ENCODE measurements around the gene FBXO21. TPM values are rescaled to one million over a fixed set of nuclear protein-coding genes. Genes with fewer than 3 reads are reported as not detected.
"Not testable (repeated sequence)": the region's sequence is repeated elsewhere in the genome, so short reads cannot be mapped to it uniquely, and the experiment has no call there.

Gene FBXO21
- total RNA-seq, 5 donors from 2014 or later (not counting 1 experiment from before 2014, with no cell fraction given) = 47.7 to 58.1 (median 54.2) TPM

- H3K4me1 Mint-ChIP-seq = peaks cover 41 to 44% (median 42%) of the 10 kb centered on the region in 3 donors
Measured at GRCh38 chr12:117188121-117188665, 2.1 kb downstream of the FBXO21 start.

GRCh38 chr12:117187421-117187820 lies 2.8 kb downstream of the FBXO21 start:
- no CpG with 5 or more reads among the region's 4 CpGs for WGBS (ENCODE audit: insufficient coverage)
- H3K4me3 ChIP-seq (ENCODE audit: control insufficient read depth in 1 of 2, extremely low read depth in 1 of 2, low read length in 1 of 2) = no peak overlapping the region
- peaks cover 14 to 19% of the 10 kb centered on the region in 2 experiments for H3K4me1 ChIP-seq (ENCODE audit: control insufficient read depth in 1 of 2, extremely low read depth in 1 of 2, insufficient read depth in 2 of 2, low read length in 2 of 2)
- H3K27me3 ChIP-seq (replicated peaks in 1 of 2; ENCODE audit: control insufficient read depth in 2 of 2, extremely low read depth in 1 of 2, insufficient read depth in 2 of 2, low read length in 1 of 2) = peaks cover 0 to 3% of the 10 kb centered on the region in 2 experiments
- H3K27me3 Mint-ChIP-seq = no peaks in the 10 kb centered on the region
- H3K4me3 Mint-ChIP-seq = no peak overlapping the region
- CTCF ChIA-PET = interaction anchor here in 1 of 2 donors (0.7 kb wide), 1 partner anchor 1269 kb away, joined by 6 read pairs; no protein-coding TSS in a partner anchor
- no peak for DNase-seq
- H3K36me3 Mint-ChIP-seq = peaks cover 27% of the 10 kb centered on the region
- H3K27ac Mint-ChIP-seq = no peak overlapping the region
- peaks cover 0 to 39% of the 10 kb centered on the region in 2 donors for H3K36me3 ChIP-seq (ENCODE audit: control insufficient read depth in 2 of 2, extremely low read depth in 1 of 2, insufficient read depth in 1 of 2, low read length in 1 of 2)
- ATAC-seq (replicated peaks in 1 of 4) = no peak
- peaks cover 41 to 44% (median 42%) of the 10 kb centered on the region in 3 donors for H3K4me1 Mint-ChIP-seq
- H3K9me3 ChIP-seq = no peaks in the 10 kb centered on the region
- H3K27ac ChIP-seq (ENCODE audit: low read length) = no peak overlapping the region
- POLR2A ChIA-PET = interaction anchor here in 1 of 2 donors (0.7 kb wide), 1 partner anchor 11 kb away, joined by 3 read pairs; no protein-coding TSS in a partner anchor
- H3K9me3 Mint-ChIP-seq = no peaks in the 10 kb centered on the region

More at GRCh38 chr12:117188121-117188665, 2.1 kb downstream of the FBXO21 start:
- ATAC-seq (replicated peaks in 1 of 4) (no peak), DNase-seq (no peak)
- H3K36me3 Mint-ChIP-seq = peaks cover 27% of the 10 kb centered on the region
- ChIA-PET POLR2A (interaction anchor here in 1 of 2 donors (0.7 kb wide), 1 partner anchor 12 kb away, joined by 3 read pairs; no protein-coding TSS in a partner anchor), CTCF (interaction anchor here in 1 of 2 donors (0.7 kb wide), 2 partner anchors 12 to 73 kb away, joined by 3 read pairs; no protein-coding TSS in a partner anchor)
- no peak overlapping the region for H3K4me3 ChIP-seq (ENCODE audit: control insufficient read depth in 1 of 2, extremely low read depth in 1 of 2, low read length in 1 of 2)
- H3K27me3 ChIP-seq (replicated peaks in 1 of 2; ENCODE audit: control insufficient read depth in 2 of 2, extremely low read depth in 1 of 2, insufficient read depth in 2 of 2, low read length in 1 of 2) = peaks cover 0 to 3% of the 10 kb centered on the region in 2 experiments
- H3K27ac Mint-ChIP-seq = peak overlapping the region in 1 of 2 donors; percentile 6
- H3K27me3 Mint-ChIP-seq = no peaks in the 10 kb centered on the region
- H3K36me3 ChIP-seq (ENCODE audit: control insufficient read depth in 2 of 2, extremely low read depth in 1 of 2, insufficient read depth in 1 of 2, low read length in 1 of 2) = peaks cover 0 to 32% of the 10 kb centered on the region in 2 donors
- H3K9me3 ChIP-seq = no peaks in the 10 kb centered on the region
- WGBS (ENCODE audit: insufficient coverage) = 100% methylated on average over 5 of the region's 12 CpGs
- no peaks in the 10 kb centered on the region for H3K9me3 Mint-ChIP-seq
- H3K4me3 Mint-ChIP-seq = peak overlapping the region; percentile 91 to 95 (median 91)
- H3K27ac ChIP-seq (ENCODE audit: low read length) = no peak overlapping the region
- H3K4me1 ChIP-seq (ENCODE audit: control insufficient read depth in 1 of 2, extremely low read depth in 1 of 2, insufficient read depth in 2 of 2, low read length in 2 of 2) = peaks cover 14 to 19% of the 10 kb centered on the region in 2 experiments

DNA sequence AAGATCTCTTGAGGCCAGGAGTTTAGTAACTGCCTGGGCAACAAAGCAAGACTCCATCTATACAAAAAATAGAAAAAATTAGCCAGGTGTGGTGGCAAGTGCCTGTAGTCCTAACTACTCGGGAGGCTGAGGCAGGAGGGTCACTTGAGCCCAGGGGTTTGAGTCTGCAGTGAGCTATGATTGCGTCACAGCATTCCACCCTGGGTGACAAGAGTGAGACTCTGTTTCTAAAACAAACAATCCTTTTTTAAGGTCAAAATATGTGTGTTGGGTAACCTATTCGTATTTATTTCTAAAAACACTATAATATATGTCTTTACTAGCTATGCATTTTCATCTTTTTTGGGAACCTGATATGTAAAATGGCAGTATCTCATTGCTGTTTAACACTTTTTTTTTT lies 7.4 kb downstream of the FBXO21 start:
- ChIA-PET POLR2A (interaction anchor here (0.5 to 0.6 kb wide), 2 partner anchors 11 to 365 kb away, joined by 3 to 4 read pairs; no protein-coding TSS in a partner anchor), CTCF (interaction anchor here in 1 of 2 donors (0.7 kb wide), 1 partner anchor 155 kb away, joined by 3 read pairs; no protein-coding TSS in a partner anchor)
- no peak overlapping the region for H3K27ac Mint-ChIP-seq
- ATAC-seq (replicated peaks in 1 of 4) (no peak), DNase-seq (no peak)
- peaks cover 29 to 36% (median 31%) of the 10 kb centered on the region in 3 donors for H3K4me1 Mint-ChIP-seq
- H3K9me3 ChIP-seq = no peaks in the 10 kb centered on the region
- H3K4me3 Mint-ChIP-seq = no peak overlapping the region
- peaks cover 0 to 2% (median 0%) of the 10 kb centered on the region in 3 donors for H3K9me3 Mint-ChIP-seq
- WGBS (ENCODE audit: insufficient coverage) = no CpG with 5 or more reads among the region's 3 CpGs
- no peak overlapping the region for H3K4me3 ChIP-seq (ENCODE audit: control insufficient read depth in 1 of 2, extremely low read depth in 1 of 2, low read length in 1 of 2)
- no peak overlapping the region for H3K27ac ChIP-seq (ENCODE audit: low read length)
- peaks cover 65% of the 10 kb centered on the region for H3K36me3 Mint-ChIP-seq
- peaks cover 0 to 78% of the 10 kb centered on the region in 2 donors for H3K36me3 ChIP-seq (ENCODE audit: control insufficient read depth in 2 of 2, extremely low read depth in 1 of 2, insufficient read depth in 1 of 2, low read length in 1 of 2)
- no peaks in the 10 kb centered on the region for H3K27me3 Mint-ChIP-seq
- no peaks in the 10 kb centered on the region for H3K4me1 ChIP-seq (ENCODE audit: control insufficient read depth in 1 of 2, extremely low read depth in 1 of 2, insufficient read depth in 2 of 2, low read length in 2 of 2)
- no peaks in the 10 kb centered on the region for H3K27me3 ChIP-seq (replicated peaks in 1 of 2; ENCODE audit: control insufficient read depth in 2 of 2, extremely low read depth in 1 of 2, insufficient read depth in 2 of 2, low read length in 1 of 2)

- POLR2A ChIA-PET, H3K27me3 Mint-ChIP-seq: not testable (repeated sequence)
- peaks cover 0 to 80% of the 10 kb centered on the region in 2 donors for H3K36me3 ChIP-seq (ENCODE audit: control insufficient read depth in 2 of 2, extremely low read depth in 1 of 2, insufficient read depth in 1 of 2, low read length in 1 of 2)
Measured at GRCh38 chr12:117181468-117181843, 8.8 kb downstream of the FBXO21 start.

DNA sequence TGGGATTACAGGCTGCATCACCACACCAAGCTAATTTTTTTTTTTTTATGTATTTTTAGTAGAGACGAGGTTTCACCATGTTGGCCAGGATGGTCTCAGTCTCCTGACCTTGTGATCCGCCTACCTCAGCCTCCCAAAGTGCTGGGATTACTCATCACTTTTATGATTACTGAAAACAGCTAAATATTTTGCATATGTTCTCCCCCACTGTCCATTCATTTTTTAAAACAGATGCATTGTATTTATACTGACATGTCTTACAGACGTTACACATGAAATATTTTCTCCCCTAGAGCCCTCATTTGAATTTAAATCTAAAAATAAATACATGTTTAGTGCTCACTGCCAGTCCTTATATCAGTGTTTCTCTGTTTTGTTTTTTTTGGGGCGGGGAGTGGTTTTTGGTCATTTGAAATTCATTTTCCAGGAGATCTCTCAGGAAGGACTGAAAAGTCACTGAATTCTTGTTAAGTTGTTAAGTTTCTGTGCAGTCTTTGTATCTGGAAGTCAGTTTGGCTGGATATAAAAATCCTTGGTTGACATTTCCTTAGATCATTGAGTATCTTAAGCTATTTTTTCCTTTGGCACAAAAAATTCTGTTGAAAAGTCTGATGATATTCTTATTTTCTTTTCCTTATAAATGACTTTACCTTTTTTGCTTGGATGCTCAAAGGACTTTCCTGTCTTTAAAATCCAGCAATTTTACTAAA lies 9.4 kb downstream of the FBXO21 start:
- CTCF ChIA-PET = no interaction called here
- 100% methylated on average over 1 of the region's 4 CpGs for WGBS (ENCODE audit: insufficient coverage)

More at GRCh38 chr12:117181468-117181843, 8.8 kb downstream of the FBXO21 start:
- H3K9me3 ChIP-seq; DNase-seq; ATAC-seq (replicated peaks in 1 of 4); H3K4me1 ChIP-seq (ENCODE audit: control insufficient read depth in 1 of 2, extremely low read depth in 1 of 2, insufficient read depth in 2 of 2, low read length in 2 of 2); H3K9me3 Mint-ChIP-seq; H3K4me3 Mint-ChIP-seq; H3K27me3 ChIP-seq (replicated peaks in 1 of 2; ENCODE audit: control insufficient read depth in 2 of 2, extremely low read depth in 1 of 2, insufficient read depth in 2 of 2, low read length in 1 of 2); H3K27ac ChIP-seq (ENCODE audit: low read length); H3K27ac Mint-ChIP-seq; H3K4me3 ChIP-seq (ENCODE audit: control insufficient read depth in 1 of 2, extremely low read depth in 1 of 2, low read length in 1 of 2): not testable (repeated sequence)
- Mint-ChIP-seq H3K4me1 (peaks cover 24 to 30% (median 29%) of the 10 kb centered on the region in 3 donors), H3K36me3 (peaks cover 67% of the 10 kb centered on the region)
- CTCF ChIA-PET = interaction anchor here in 1 of 2 donors (0.6 kb wide), 1 partner anchor 141 kb away, joined by 4 read pairs; no protein-coding TSS in a partner anchor
- WGBS (ENCODE audit: insufficient coverage) = 97% methylated on average over 5 of the region's 8 CpGs

GRCh38 chr12:117178745-117179144 lies 11.5 kb downstream of the FBXO21 start:
- H3K27me3 Mint-ChIP-seq = no peaks in the 10 kb centered on the region
- no peak overlapping the region for H3K4me3 Mint-ChIP-seq

More for the DNA sequence above, 9.4 kb downstream of the FBXO21 start:
- Mint-ChIP-seq H3K27ac (no peak overlapping the region), H3K4me1 (peaks cover 29 to 32% (median 32%) of the 10 kb centered on the region in 3 donors), H3K27me3 (no peaks in the 10 kb centered on the region), H3K36me3 (peaks cover 69% of the 10 kb centered on the region), H3K4me3 (no peak overlapping the region), H3K9me3 (peaks cover 0 to 2% (median 0%) of the 10 kb centered on the region in 3 donors)
- no peak overlapping the region for H3K27ac ChIP-seq (ENCODE audit: low read length)
- H3K36me3 ChIP-seq (ENCODE audit: control insufficient read depth in 2 of 2, extremely low read depth in 1 of 2, insufficient read depth in 1 of 2, low read length in 1 of 2) = peaks cover 0 to 83% of the 10 kb centered on the region in 2 donors
- H3K9me3 ChIP-seq = no peaks in the 10 kb centered on the region
- no peaks in the 10 kb centered on the region for H3K27me3 ChIP-seq (replicated peaks in 1 of 2; ENCODE audit: control insufficient read depth in 2 of 2, extremely low read depth in 1 of 2, insufficient read depth in 2 of 2, low read length in 1 of 2)
- no peak overlapping the region for H3K4me3 ChIP-seq (ENCODE audit: control insufficient read depth in 1 of 2, extremely low read depth in 1 of 2, low read length in 1 of 2)
- POLR2A ChIA-PET = no interaction called here
- ATAC-seq (replicated peaks in 1 of 4) (no peak), DNase-seq (no peak)
- H3K4me1 ChIP-seq (ENCODE audit: control insufficient read depth in 1 of 2, extremely low read depth in 1 of 2, insufficient read depth in 2 of 2, low read length in 2 of 2) = no peaks in the 10 kb centered on the region

More at GRCh38 chr12:117178745-117179144, 11.5 kb downstream of the FBXO21 start:
- ATAC-seq (replicated peaks in 1 of 4) (no peak), DNase-seq (no peak)
- Histone ChIP-seq H3K36me3 (ENCODE audit: control insufficient read depth in 2 of 2, extremely low read depth in 1 of 2, insufficient read depth in 1 of 2, low read length in 1 of 2) (peaks cover 11 to 86% of the 10 kb centered on the region in 2 donors), H3K9me3 (no peaks in the 10 kb centered on the region), H3K27ac (ENCODE audit: low read length) (no peak overlapping the region), H3K4me1 (ENCODE audit: control insufficient read depth in 1 of 2, extremely low read depth in 1 of 2, insufficient read depth in 2 of 2, low read length in 2 of 2) (no peaks in the 10 kb centered on the region), H3K4me3 (ENCODE audit: control insufficient read depth in 1 of 2, extremely low read depth in 1 of 2, low read length in 1 of 2) (no peak overlapping the region), H3K27me3 (replicated peaks in 1 of 2; ENCODE audit: control insufficient read depth in 2 of 2, extremely low read depth in 1 of 2, insufficient read depth in 2 of 2, low read length in 1 of 2) (no peaks in the 10 kb centered on the region)
- H3K4me1 Mint-ChIP-seq = peaks cover 23 to 25% (median 23%) of the 10 kb centered on the region in 3 donors
- ChIA-PET POLR2A (no interaction called here), CTCF (no interaction called here)
- H3K36me3 Mint-ChIP-seq = peaks cover 72% of the 10 kb centered on the region
- peaks cover 0 to 2% (median 0%) of the 10 kb centered on the region in 3 donors for H3K9me3 Mint-ChIP-seq
- 100% methylated on average over 1 of the region's 2 CpGs for WGBS (ENCODE audit: insufficient coverage)
- H3K27ac Mint-ChIP-seq = no peak overlapping the region
